ENCODE measurements around the gene KMO.
A peak's percentile ranks its signal among the peaks of the same experiment; 100 is the strongest.

The KMO gene

GRCh38 chr1:241532162-241532531 is at the start of gene KMO:
Gene KMO (plus strand): TSS chr1:241532378. CDS start chr1:241532445, 67 bp downstream.
- DNase-seq (ENCODE audit: insufficient read length, low spot score) (no peak), FAIRE-seq (no peak)
- TF ChIP-seq POLR2A (IDR thresholded peaks at IDR 0.05; ENCODE audit: low read depth, low read length): no peak

DNA sequence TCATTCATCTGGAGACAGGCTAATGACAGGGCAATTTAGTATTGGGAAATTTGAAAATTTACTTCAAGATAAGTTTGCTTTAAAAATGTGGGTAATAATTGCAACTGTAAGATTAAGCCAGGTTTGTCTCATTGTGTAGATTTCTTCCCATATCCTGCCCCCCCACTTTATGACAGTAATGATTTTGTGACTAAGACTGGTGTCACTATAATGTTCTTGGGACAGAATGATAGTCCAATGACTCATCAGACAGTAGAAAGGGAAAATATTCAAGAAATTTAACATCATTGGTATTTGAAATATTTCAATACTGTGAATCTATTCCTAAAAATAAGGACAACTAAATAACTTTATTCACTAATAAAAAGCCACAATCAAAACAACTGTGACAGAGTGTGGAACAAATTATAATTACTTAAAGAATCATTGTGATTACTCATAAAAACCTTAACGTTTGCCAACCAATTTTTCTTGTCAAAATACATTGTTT is 49.4 kb upstream of the KMO start:
- TF ChIP-seq POLR2A (IDR thresholded peaks at IDR 0.05; ENCODE audit: low read depth, low read length): no peak
- FAIRE-seq (peak; percentile 53), DNase-seq (ENCODE audit: insufficient read length, low spot score) (no peak)

DNA sequence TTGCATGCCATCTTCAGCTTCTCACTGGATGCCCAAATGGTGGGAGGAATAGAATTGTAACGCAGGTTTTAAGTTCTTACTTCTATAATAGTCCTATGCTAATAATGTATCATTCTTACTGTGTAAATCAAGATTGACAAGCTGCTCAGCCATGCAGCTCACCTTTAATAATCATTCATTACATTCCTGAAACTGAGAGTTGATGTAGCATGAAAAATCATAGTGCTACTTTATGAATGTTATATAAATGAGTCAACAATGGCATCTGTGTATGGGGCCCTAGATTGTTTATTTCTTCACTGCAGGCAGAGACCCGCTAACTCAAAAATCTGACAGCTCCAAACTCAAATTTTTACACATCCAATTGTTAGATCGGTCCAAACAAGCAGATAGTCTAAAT is 47.0 kb upstream of the KMO start:
- DNase-seq (ENCODE audit: insufficient read length, low spot score): no peak
- no peak for FAIRE-seq
- TF ChIP-seq POLR2A (IDR thresholded peaks at IDR 0.05; ENCODE audit: low read depth, low read length): no peak

GRCh38 chr1:241485554-241485992 is 46.6 kb upstream of the KMO start:
- DNase-seq (ENCODE audit: insufficient read length, low spot score): peak; percentile 9
- no peak for TF ChIP-seq POLR2A (IDR thresholded peaks at IDR 0.05; ENCODE audit: low read depth, low read length)
- FAIRE-seq: peak; percentile 53

DNA sequence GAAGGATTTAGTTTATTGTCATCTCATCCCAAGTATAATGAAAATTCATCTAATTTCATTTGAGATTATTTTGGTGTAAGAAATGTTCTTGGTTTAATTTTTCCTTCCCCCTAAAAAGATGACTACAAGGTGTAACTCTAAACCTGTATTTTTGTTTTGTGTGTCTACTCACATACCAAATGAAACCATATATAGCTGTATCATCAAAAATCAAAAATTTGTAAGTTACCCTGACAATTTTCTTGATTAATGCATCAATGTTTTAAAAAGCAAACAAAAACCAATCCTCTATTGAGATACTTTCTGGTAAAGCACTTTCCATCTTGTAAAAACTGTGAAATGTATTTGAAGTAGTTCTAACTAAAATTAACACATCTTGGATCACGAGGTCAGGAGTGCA is 43.4 kb upstream of the KMO start:
- FAIRE-seq: no peak
- no peak for DNase-seq (ENCODE audit: insufficient read length, low spot score)
- TF ChIP-seq POLR2A (IDR thresholded peaks at IDR 0.05; ENCODE audit: low read depth, low read length): no peak

- no peak for DNase-seq (ENCODE audit: insufficient read length, low spot score)
- no peak for TF ChIP-seq POLR2A (IDR thresholded peaks at IDR 0.05; ENCODE audit: low read depth, low read length)
- FAIRE-seq: no peak
Observed at GRCh38 chr1:241495741-241496140, 36.4 kb upstream of the KMO start.

DNA sequence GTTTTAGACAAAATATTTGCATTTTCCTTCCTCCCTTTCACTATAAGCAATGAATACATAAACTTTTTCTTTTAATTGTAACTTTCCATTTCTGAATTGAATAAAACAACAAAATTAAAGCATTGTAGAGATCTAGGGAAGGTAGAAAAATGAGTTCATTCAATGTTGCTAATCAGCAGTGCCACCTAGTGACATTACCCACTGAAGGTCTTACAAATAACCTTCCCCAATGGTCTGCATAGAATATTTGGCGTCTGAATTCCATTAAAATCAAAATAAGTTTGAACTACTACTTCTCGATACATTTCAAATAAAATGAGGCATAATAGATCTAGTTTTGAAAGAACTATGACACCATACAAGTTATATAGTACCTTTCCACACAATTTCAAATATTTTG is 32.3 kb upstream of the KMO start:
- DNase-seq (ENCODE audit: insufficient read length, low spot score) (no peak), FAIRE-seq (no peak)
- no peak for TF ChIP-seq POLR2A (IDR thresholded peaks at IDR 0.05; ENCODE audit: low read depth, low read length)

GRCh38 chr1:241503444-241503843 is 28.7 kb upstream of the KMO start:
- FAIRE-seq (no peak), DNase-seq (ENCODE audit: insufficient read length, low spot score) (no peak)
- no peak for TF ChIP-seq POLR2A (IDR thresholded peaks at IDR 0.05; ENCODE audit: low read depth, low read length)

DNA sequence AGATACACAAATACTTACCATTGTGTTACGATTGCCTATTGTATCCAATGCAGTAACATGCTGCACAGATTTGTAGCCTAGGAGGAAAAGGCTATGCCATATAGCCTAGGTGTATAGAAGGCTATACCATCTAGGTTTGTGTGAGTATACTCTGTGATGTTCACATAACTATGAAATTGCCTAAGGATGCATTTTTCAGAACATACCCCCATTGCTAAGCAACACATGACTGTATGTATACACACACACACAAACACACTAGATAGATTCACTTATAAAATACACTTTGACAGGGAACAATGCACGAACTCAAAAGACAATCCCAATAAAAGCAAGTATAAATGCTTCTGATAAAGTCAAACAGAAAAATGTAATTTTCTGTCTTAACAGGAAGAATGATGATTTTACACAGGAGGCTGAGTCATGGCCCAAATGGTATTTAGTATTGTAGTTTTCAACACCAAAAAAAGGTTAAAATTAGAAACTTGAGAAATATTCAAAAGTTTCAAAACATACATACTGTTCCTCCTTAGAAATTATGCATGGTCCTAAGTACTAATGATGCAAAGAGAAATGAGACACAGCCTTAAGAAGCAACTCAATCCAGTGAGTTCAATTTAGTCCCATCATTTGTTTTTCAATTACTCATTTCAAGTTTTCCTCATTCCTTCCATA is 24.9 kb upstream of the KMO start:
- no peak for DNase-seq (ENCODE audit: insufficient read length, low spot score)
- TF ChIP-seq POLR2A (IDR thresholded peaks at IDR 0.05; ENCODE audit: low read depth, low read length): no peak
- no peak for FAIRE-seq

GRCh38 chr1:241513378-241513777 is 18.8 kb upstream of the KMO start:
- DNase-seq (ENCODE audit: insufficient read length, low spot score) (no peak), FAIRE-seq (no peak)
- no peak for TF ChIP-seq POLR2A (IDR thresholded peaks at IDR 0.05; ENCODE audit: low read depth, low read length)

- DNase-seq (ENCODE audit: insufficient read length, low spot score) (no peak), FAIRE-seq (peak; percentile 20)
- no peak for TF ChIP-seq POLR2A (IDR thresholded peaks at IDR 0.05; ENCODE audit: low read depth, low read length)
Observed at GRCh38 chr1:241518476-241519307, 13.5 kb upstream of the KMO start.

GRCh38 chr1:241519308-241520079 is 12.7 kb upstream of the KMO start, which contains the start of gene FH:
Gene FH (minus strand): TSS chr1:241519755. CDS start chr1:241519722, 33 bp downstream.
- peak; percentile 96 for FAIRE-seq
- peak; percentile 98 for TF ChIP-seq POLR2A (IDR thresholded peaks at IDR 0.05; ENCODE audit: low read depth, low read length)
- peak; percentile 65 for DNase-seq (ENCODE audit: insufficient read length, low spot score)

DNA sequence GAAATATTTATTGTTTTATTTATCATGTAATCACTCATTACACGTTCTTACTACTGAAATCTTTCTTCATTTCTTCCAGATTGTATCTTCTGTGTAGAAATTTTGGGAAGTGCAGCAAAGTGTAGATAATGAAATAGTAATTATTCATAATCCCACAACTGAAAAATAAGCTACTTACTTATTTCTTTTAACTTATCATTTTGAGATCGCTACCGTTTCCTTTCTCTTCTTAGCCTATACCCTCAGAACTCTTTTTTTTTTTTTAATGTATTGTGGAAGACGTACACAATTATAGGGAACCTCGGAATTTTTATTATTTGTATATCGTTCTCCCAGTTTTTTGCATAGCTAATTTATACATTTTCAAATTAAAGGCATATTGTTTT is 12.1 kb upstream of the KMO start:
- no peak for FAIRE-seq
- DNase-seq (ENCODE audit: insufficient read length, low spot score): no peak
- TF ChIP-seq POLR2A (IDR thresholded peaks at IDR 0.05; ENCODE audit: low read depth, low read length): no peak

GRCh38 chr1:241521718-241522117 is 10.5 kb upstream of the KMO start:
- no peak for DNase-seq (ENCODE audit: insufficient read length, low spot score)
- TF ChIP-seq POLR2A (IDR thresholded peaks at IDR 0.05; ENCODE audit: low read depth, low read length): no peak
- no peak for FAIRE-seq

All from H54 (cell line).